ENCODE data around the gene TMEM151A. TPM values are rescaled to one million over a fixed set of nuclear protein-coding genes. Genes with fewer than 3 reads are reported as not detected.
A peak's percentile ranks its signal among the peaks of the same experiment; 100 is the strongest.
"Not testable (repeated sequence)": the region's sequence is repeated elsewhere in the genome, so short reads cannot be mapped to it uniquely, and the experiment has no call there.

Gene TMEM151A
- polyA plus RNA-seq, 4 donors: 0.05 TPM; not detected in 3

- no peak for DNase-seq (ENCODE audit: low read depth in 4 of 4, low spot score in 3 of 4)
Measured at GRCh38 chr11:66297610-66298009, 5.9 kb downstream of the TMEM151A start.

- no peak for DNase-seq (ENCODE audit: low read depth in 4 of 4, low spot score in 3 of 4)
Measured at GRCh38 chr11:66299186-66299585, 7.5 kb downstream of the TMEM151A start.

- no peak for DNase-seq (ENCODE audit: low read depth in 4 of 4, low spot score in 3 of 4)
Measured at GRCh38 chr11:66302656-66303055, 11.0 kb downstream of the TMEM151A start.

- DNase-seq (ENCODE audit: low read depth in 4 of 4, low spot score in 3 of 4): no peak
Measured at GRCh38 chr11:66309475-66309874, 17.8 kb downstream of the TMEM151A start.

- no peak for DNase-seq (ENCODE audit: low read depth in 4 of 4, low spot score in 3 of 4)
Measured at GRCh38 chr11:66310324-66310723, 18.6 kb downstream of the TMEM151A start.

- DNase-seq (ENCODE audit: low read depth in 4 of 4, low spot score in 3 of 4): not testable (repeated sequence)
Measured at GRCh38 chr11:66310803-66311440, 19.2 kb downstream of the TMEM151A start.

- no peak for DNase-seq (ENCODE audit: low read depth in 4 of 4, low spot score in 3 of 4)
Measured at GRCh38 chr11:66311470-66311964, 19.8 kb downstream of the TMEM151A start.

- peak; percentile 74 to 91 (median 80) for DNase-seq (ENCODE audit: low read depth in 4 of 4, low spot score in 3 of 4)
Measured at GRCh38 chr11:66311965-66312548, 20.4 kb downstream of the TMEM151A start.

GRCh38 chr11:66312549-66313320, 21.0 kb downstream of the TMEM151A start:
- peak; percentile 92 to 95 (median 95) for DNase-seq (ENCODE audit: low read depth in 4 of 4, low spot score in 3 of 4)

GRCh38 chr11:66313321-66314185, 21.9 kb downstream of the TMEM151A start:
- DNase-seq (ENCODE audit: low read depth in 4 of 4, low spot score in 3 of 4): no peak

- DNase-seq (ENCODE audit: low read depth in 4 of 4, low spot score in 3 of 4): no peak
Measured at GRCh38 chr11:66314186-66314501, 22.4 kb downstream of the TMEM151A start.

- DNase-seq (ENCODE audit: low read depth in 4 of 4, low spot score in 3 of 4): no peak
Measured at GRCh38 chr11:66314561-66315497, 23.1 kb downstream of the TMEM151A start.

- no peak for DNase-seq (ENCODE audit: low read depth in 4 of 4, low spot score in 3 of 4)
Measured at GRCh38 chr11:66315498-66315885, 23.8 kb downstream of the TMEM151A start.

GRCh38 chr11:66315921-66316811, 24.5 kb downstream of the TMEM151A start:
- no peak for DNase-seq (ENCODE audit: low read depth in 4 of 4, low spot score in 3 of 4)

- DNase-seq (ENCODE audit: low read depth in 4 of 4, low spot score in 3 of 4): no peak
Measured at GRCh38 chr11:66316849-66317251, 25.2 kb downstream of the TMEM151A start, which contains the start of gene CD248. Gene CD248 (minus strand): TSS chr11:66317044. CDS start chr11:66317027, 17 bp downstream.

- peak in 1 of 4 donors; percentile 48 for DNase-seq (ENCODE audit: low read depth in 4 of 4, low spot score in 3 of 4)
Measured at GRCh38 chr11:66317322-66317722, 25.6 kb downstream of the TMEM151A start.

GRCh38 chr11:66317723-66318599, 26.3 kb downstream of the TMEM151A start:
- DNase-seq (ENCODE audit: low read depth in 4 of 4, low spot score in 3 of 4): no peak

- no peak for DNase-seq (ENCODE audit: low read depth in 4 of 4, low spot score in 3 of 4)
Measured at GRCh38 chr11:66318600-66318970, 26.9 kb downstream of the TMEM151A start.
